ENCODE measurements around the gene PCP4L1.
"Not testable (repeated sequence)": the region's sequence is repeated elsewhere in the genome, so short reads cannot be mapped to it uniquely, and the experiment has no call there.

Gene PCP4L1

GRCh38 chr1:161227196-161227871 lies 31.2 kb upstream of the PCP4L1 start:
- peak; percentile 83 to 94 (median 88) for DNase-seq (ENCODE audit: low read depth in 4 of 4, low spot score in 1 of 4)

- DNase-seq (ENCODE audit: low read depth in 4 of 4, low spot score in 1 of 4): no peak
Observed at GRCh38 chr1:161228032-161228431, 30.5 kb upstream of the PCP4L1 start.

GRCh38 chr1:161229896-161230295 lies 28.6 kb upstream of the PCP4L1 start:
- no peak for DNase-seq (ENCODE audit: low read depth in 4 of 4, low spot score in 1 of 4)

GRCh38 chr1:161230762-161231161 lies 27.8 kb upstream of the PCP4L1 start:
- no peak for DNase-seq (ENCODE audit: low read depth in 4 of 4, low spot score in 1 of 4)

GRCh38 chr1:161233102-161233501 lies 25.4 kb upstream of the PCP4L1 start:
- no peak for DNase-seq (ENCODE audit: low read depth in 4 of 4, low spot score in 1 of 4)

GRCh38 chr1:161235957-161236775 lies 22.4 kb upstream of the PCP4L1 start:
- no peak for DNase-seq (ENCODE audit: low read depth in 4 of 4, low spot score in 1 of 4)

GRCh38 chr1:161238039-161238473 lies 20.5 kb upstream of the PCP4L1 start, which contains the start of gene NR1I3:
Gene NR1I3, minus strand, starts transcription at chr1:161238203. Its CDS starts 1,638 bp downstream, at chr1:161236565.
- no peak for DNase-seq (ENCODE audit: low read depth in 4 of 4, low spot score in 1 of 4)

- DNase-seq (ENCODE audit: low read depth in 4 of 4, low spot score in 1 of 4): no peak
Observed at GRCh38 chr1:161241682-161242081, 16.9 kb upstream of the PCP4L1 start.

GRCh38 chr1:161242313-161242712 lies 16.2 kb upstream of the PCP4L1 start:
- no peak for DNase-seq (ENCODE audit: low read depth in 4 of 4, low spot score in 1 of 4)

- no peak for DNase-seq (ENCODE audit: low read depth in 4 of 4, low spot score in 1 of 4)
Observed at GRCh38 chr1:161244888-161245287, 13.7 kb upstream of the PCP4L1 start.

GRCh38 chr1:161250100-161250499 lies 8.4 kb upstream of the PCP4L1 start:
- DNase-seq (ENCODE audit: low read depth in 4 of 4, low spot score in 1 of 4): not testable (repeated sequence)

- no peak for DNase-seq (ENCODE audit: low read depth in 4 of 4, low spot score in 1 of 4)
Observed at GRCh38 chr1:161250829-161251228, 7.7 kb upstream of the PCP4L1 start.

GRCh38 chr1:161251579-161251978 lies 7.0 kb upstream of the PCP4L1 start:
- DNase-seq (ENCODE audit: low read depth in 4 of 4, low spot score in 1 of 4): no peak

- not testable (repeated sequence) for DNase-seq (ENCODE audit: low read depth in 4 of 4, low spot score in 1 of 4)
Observed at GRCh38 chr1:161255302-161255701, 3.2 kb upstream of the PCP4L1 start.

- not testable (repeated sequence) for DNase-seq (ENCODE audit: low read depth in 4 of 4, low spot score in 1 of 4)
Observed at GRCh38 chr1:161255955-161256520, 2.5 kb upstream of the PCP4L1 start.

GRCh38 chr1:161257109-161257508 lies 1.4 kb upstream of the PCP4L1 start:
- DNase-seq (ENCODE audit: low read depth in 4 of 4, low spot score in 1 of 4): not testable (repeated sequence)

- no peak for DNase-seq (ENCODE audit: low read depth in 4 of 4, low spot score in 1 of 4)
Observed at GRCh38 chr1:161259345-161259702, 779 bp downstream of the PCP4L1 start.

- DNase-seq (ENCODE audit: low read depth in 4 of 4, low spot score in 1 of 4): no peak
Observed at GRCh38 chr1:161259765-161260164, 1.2 kb downstream of the PCP4L1 start.

GRCh38 chr1:161260376-161261260 lies 2.1 kb downstream of the PCP4L1 start:
- DNase-seq (ENCODE audit: low read depth in 4 of 4, low spot score in 1 of 4): no peak

- DNase-seq (ENCODE audit: low read depth in 4 of 4, low spot score in 1 of 4): no peak
Observed at GRCh38 chr1:161261261-161262235, 3.0 kb downstream of the PCP4L1 start.
